Stimulated activated CD8-positive, alpha-beta memory T cell treated with anti-CD3 and anti-CD28 coated beads, Interleukin-15, amount 100 ng/mL, for 1 hour (primary cell): Measurements from ENCODE around the gene LONRF3.
A peak's percentile ranks its signal among the peaks of the same experiment; 100 is the strongest.

Experiments used
- DNase-seq: peaks from one replicate; pipeline ENCODE4 v3.0.0-alpha.2; 2020; ENCODE audit warnings: low read depth

The LONRF3 gene

GRCh38 chrX:118974088-118974907 lies at the start of gene LONRF3:
LONRF3 (plus strand) TSS chrX:118974618; CDS start chrX:118974781, 163 bp downstream.
- DNase-seq: peak; percentile 25

GRCh38 chrX:118928151-118928550 lies 46.3 kb upstream of the LONRF3 start:
- DNase-seq: no peak

DNA sequence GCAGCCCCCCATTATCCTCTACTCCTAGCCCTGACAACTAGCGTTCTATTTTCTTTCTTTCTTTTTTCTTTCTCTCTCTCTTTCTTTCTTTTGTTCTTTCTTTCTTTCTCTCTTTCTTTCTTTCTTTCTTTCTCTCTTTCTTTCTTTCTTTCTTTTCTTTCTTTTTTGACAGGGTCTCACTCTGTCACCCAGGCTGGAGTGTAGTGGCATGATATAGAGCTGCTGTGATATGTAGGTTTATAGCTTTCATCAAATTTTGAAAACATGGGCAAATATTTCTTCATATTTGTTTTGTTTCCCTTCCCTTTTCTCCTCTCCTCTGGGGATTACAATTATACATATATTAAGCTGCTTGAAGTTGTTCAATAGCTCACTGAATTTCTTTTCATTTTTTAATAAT lies 39.1 kb upstream of the LONRF3 start:
- no peak for DNase-seq

DNA sequence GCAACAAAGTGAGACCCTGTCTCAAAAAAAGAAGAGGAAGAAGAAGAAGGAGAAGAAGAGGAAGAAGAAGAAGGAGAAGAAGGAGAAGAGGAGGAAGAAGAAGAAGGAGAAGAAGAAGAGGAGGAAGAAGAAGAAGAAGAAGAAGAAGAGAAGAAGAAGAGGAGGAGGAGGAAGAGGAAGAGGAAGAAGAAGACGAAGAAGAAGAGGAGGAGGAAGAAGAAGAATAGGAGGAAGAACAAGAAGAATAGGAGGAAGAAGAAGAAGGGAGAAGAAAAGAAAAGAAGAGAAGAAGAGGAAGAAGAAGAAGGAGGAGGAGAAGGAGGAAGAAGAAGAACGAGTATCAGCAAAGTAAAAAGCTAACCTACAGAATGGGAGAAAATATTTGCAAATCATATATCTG lies 33.3 kb upstream of the LONRF3 start:
- no peak for DNase-seq

DNA sequence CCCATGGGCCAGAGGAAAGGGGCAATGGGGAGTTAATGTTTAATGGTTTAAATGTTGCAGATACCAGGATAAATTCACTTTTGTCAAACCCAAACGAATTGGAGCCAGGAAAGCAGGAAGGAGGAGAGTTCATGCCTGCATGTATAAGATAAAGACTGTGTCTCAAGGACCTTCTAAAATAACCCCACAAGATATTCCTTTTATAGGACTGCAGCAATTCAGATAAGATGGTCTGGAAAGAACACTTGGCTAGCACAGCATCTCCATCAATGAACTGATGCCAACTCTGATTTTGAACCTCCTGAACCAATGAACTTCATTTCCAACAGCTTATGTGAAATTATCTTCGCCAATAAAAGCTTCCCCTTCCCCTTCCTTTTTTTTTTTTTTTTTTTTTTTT lies 31.3 kb upstream of the LONRF3 start:
- no peak for DNase-seq

GRCh38 chrX:118945921-118946320 lies 28.5 kb upstream of the LONRF3 start:
- DNase-seq: no peak

GRCh38 chrX:118948270-118948669 lies 26.1 kb upstream of the LONRF3 start:
- no peak for DNase-seq

DNA sequence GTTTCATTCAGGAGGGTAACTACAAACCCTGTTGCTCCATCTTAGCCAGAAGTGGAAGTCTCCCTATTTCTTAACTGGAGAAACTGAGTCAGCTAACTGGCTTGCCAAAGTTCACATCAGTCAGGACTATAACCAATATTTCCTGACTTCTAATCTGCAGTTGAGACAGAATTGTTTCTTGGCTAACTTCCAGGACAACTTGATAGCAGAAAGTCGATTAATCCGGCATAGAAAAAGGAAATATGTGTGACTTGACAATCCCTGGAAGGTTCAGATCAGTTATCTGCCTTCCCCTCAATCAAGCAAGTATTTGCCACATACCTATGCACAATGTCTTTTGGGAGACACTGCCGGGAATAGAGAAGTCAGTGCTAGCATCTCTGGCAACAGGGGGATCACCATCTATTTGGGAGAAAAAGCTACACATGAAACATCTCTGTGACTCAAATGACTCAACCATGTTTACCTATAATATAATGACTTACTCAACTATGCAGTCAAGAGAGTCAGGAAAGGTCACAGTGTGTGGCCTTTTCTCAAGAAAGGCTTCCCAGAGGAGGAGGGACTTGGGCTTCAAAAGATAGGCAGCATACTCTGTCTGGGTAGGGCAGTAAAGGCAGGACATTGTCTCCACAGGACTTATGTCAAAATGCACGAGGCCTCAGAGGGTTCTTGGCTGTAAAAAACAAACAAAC lies 12.4 kb upstream of the LONRF3 start:
- no peak for DNase-seq

GRCh38 chrX:118963159-118963558 lies 11.3 kb upstream of the LONRF3 start:
- no peak for DNase-seq

DNA sequence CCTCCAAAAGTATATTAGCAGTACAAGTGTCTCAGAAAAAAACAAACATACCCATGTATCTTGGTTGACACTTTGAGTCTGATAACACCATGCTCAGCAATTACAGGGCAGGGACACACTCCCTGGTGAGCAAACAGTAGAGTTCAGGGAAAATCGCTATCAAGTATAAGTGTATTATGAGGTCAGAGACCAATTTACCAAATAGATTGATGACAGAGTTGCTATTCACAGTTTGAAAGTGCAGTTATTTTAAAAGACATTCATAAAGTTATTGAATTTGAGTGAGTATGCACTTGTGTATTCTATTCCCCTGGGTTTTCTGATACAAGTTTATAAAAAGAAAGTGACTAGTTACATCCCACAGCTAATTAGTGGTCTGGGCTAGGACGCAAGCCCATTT lies 10.2 kb upstream of the LONRF3 start:
- DNase-seq: no peak

- DNase-seq: no peak
These were observed 9.0 kb upstream of the LONRF3 start for GRCh38 chrX:118965395-118965794.

GRCh38 chrX:118968031-118968430 lies 6.4 kb upstream of the LONRF3 start:
- DNase-seq: no peak

DNA sequence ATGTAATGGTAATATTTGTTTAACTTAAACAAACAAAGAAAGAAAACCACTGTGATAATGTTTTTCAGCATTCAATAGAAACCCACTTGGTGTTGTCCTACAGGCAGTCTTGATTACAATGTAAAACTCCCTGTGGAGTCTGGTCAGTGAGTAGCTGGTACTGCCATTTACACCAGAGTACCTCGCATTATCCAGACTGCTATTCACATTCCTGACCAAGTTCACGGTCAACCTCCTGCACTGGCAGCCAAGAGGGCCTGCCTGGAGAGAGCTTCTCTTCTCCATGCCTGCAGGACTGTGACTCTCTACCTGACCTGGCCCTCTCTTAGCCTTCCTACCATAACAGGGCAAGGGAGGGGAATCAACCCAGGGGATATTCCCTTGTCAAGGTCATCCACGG lies 2.9 kb upstream of the LONRF3 start:
- no peak for DNase-seq

DNA sequence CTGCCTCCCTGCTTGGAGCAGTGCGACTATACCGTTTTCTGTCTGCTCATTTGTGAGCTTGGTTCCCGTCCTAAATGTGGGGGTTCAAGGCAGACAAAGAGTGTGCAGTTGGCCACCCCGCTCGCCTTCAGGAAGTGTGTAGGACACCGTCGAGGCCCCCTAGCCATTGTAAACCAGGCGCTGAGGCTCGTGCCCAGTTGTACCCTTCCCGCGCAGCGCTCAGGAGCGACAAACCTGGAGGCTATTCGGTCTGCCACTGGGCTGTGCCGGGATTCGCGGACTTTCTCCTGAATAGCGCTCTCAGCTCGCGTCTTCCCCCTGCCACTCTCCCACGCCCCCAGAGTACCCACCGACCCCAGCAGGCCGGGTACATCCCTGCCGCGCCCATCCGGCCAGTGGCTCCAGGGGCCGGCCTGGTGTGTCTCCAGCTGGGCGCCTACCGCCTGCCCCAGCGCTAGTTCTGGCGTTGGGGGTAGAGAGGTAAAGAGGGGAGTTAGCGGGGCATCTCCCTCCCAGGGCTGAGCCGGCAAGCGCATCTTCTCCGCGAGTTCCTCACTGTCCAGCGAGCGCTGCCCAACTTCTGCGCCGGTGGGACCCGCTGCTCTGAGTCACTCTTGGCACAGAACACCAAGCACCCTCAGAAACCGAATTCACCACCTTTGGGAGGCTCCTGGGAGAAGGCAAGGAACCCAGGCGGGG lies 880 bp upstream of the LONRF3 start:
- no peak for DNase-seq

GRCh38 chrX:118974908-118975671 lies 672 bp downstream of the LONRF3 start:
- no peak for DNase-seq

GRCh38 chrX:118975831-118976598 lies 1.6 kb downstream of the LONRF3 start:
- DNase-seq: peak; percentile 35

DNA sequence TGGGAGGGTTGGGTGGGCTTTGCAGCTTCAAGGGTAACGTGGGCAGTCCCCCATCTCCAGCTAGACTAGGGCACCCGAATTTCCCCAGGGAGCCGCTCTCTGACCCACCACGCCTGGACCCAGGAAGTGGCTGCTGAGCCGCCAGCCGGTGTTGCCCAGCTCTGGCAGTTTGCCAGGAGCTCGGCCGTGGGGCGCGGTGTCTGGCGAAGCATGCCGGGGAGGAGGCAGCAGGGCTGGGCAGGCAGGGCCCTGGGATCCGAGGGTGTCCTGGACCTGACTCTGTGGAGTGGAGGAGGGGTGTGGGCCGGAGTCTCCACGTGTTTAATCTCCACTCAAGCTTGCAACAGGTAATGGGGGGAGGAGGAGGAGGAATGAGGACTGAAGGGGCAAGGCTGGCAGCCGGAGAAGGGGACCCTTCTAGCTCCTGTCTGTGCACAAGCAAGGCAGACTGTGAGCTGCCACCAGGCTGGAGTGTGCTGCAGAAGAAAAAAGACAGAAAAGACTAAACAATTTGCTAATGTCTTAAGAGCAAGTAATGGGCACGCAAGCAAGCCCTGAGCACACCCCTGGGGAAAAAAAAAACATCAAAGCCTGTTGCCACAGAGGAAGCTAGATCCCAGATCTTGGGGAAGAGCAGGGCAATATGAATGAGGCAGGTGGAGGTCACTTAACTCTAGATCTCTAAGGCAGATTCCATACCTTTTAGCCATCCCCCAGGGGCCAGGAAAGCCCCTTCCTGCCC lies 2.4 kb downstream of the LONRF3 start:
- DNase-seq: no peak

DNA sequence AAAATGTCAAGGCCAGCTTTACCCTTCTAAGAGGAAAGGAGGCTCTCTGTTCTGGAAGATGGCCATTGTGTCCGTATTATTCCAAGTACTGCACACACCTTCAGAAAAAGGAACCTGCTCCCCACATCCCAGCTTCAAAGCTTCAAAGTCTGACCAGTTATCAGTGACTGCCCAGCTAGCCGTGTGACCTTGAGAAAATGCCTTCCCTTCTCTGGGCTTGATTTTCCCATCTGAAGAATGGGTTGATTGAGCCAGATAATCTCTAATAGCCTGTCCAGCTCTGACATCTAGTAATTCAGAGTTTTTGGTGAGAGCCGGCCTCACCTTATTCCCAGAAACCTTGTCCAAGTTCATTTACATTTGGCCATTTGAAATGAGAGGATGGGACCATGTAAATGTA lies 3.0 kb downstream of the LONRF3 start:
- DNase-seq: no peak

DNA sequence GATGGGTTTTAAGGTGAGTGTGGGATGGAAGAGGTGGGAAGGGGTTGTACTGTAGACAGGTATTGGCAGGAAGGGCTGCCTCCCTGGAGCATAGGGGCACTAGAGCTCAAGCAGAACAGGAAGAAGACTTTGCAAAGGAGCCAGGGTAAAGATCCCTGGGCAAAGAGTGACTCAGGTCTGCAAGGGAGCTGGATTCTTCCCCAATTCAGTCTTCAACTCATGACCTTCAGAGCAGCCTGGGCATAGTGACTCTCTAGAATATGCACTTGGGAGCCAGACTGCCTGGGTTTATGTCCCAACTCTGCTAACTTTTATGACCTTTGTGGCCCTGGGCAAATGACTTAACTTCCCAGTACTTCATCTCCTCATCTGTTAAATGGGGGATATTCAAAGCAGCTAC lies 4.0 kb downstream of the LONRF3 start:
- DNase-seq: no peak

DNA sequence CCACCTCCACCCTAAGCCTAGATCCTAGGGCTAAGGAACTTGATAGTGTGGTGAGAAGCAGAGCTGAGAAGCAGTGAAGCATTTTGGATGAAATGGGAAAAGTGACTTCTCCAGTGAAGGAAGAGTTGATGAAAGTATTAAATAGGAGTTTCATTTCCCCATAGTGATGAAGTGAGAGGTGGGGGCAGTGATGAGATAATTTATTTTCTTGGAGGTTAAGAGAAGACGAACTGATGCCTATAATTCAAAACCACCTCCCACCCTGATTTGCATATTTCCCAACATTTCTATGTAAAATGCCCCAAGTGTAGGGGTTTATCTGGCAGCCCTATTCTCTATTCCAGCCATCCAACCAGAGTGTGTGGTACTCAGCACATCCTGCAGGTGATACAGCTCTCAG lies 6.3 kb downstream of the LONRF3 start:
- no peak for DNase-seq

GRCh38 chrX:118983513-118983912 lies 9.1 kb downstream of the LONRF3 start:
- DNase-seq: no peak
